Astrocyte (in vitro differentiated cells and primary cell): ENCODE measurements around the gene IP6K3. TPM values are rescaled to one million over a fixed set of nuclear protein-coding genes. Genes with fewer than 3 reads are reported as not detected.
A peak's percentile ranks its signal among the peaks of the same experiment; 100 is the strongest.

Experiments
- DNase-seq: peaks from one replicate; pipeline ENCODE4 v3.0.0-alpha.2; 2010; ENCODE audit warnings: low read depth
- FAIRE-seq: peaks from 2 replicates; lab custom pipeline; 2011; peaks lifted over from hg19 to GRCh38; lab: Jason Lieb, UNC
- H2AFZ ChIP-seq: 2 replicates; pipeline ENCODE4 v1.6.0; 2012; ENCODE audit warnings: low read depth, low read length, inconsistent platforms
- H3K27ac ChIP-seq: 2 replicates; pipeline ENCODE4 v1.5.1; 2011; ENCODE audit warnings: low read depth, low read length, inconsistent platforms
- H3K27me3 ChIP-seq: 2 replicates; pipeline ENCODE4 v1.6.0; 2011; ENCODE audit warnings: low read length, inconsistent platforms; ENCODE audit not compliant: insufficient read depth
- H3K36me3 ChIP-seq: 2 replicates; pipeline ENCODE4 v1.5.1; 2011; ENCODE audit warnings: low read length, inconsistent platforms; ENCODE audit not compliant: insufficient read depth
- H3K4me1 ChIP-seq: 2 replicates; pipeline ENCODE4 v1.5.1; 2011; ENCODE audit warnings: low read length, inconsistent platforms; ENCODE audit not compliant: insufficient read depth
- H3K4me2 ChIP-seq: 2 replicates; pipeline ENCODE4 v1.6.0; 2012; ENCODE audit warnings: low read length, inconsistent platforms
- H3K4me3 ChIP-seq: 2 replicates; pipeline ENCODE4 v1.5.1; 2011; ENCODE audit warnings: low read depth, mild to moderate bottlenecking, low read length, inconsistent platforms; ENCODE audit not compliant: insufficient read depth
- H3K79me2 ChIP-seq: 2 replicates; pipeline ENCODE4 v1.6.0; 2012; ENCODE audit warnings: mild to moderate bottlenecking, low read length, inconsistent platforms; ENCODE audit not compliant: insufficient read depth
- H3K9ac ChIP-seq: 2 replicates; pipeline ENCODE4 v1.6.0; 2012; ENCODE audit warnings: mild to moderate bottlenecking, low read length, inconsistent platforms
- H3K9me3 ChIP-seq: 2 replicates; pipeline ENCODE4 v1.5.1; 2012; ENCODE audit warnings: low read depth, mild to moderate bottlenecking, low read length, inconsistent platforms; ENCODE audit not compliant: insufficient read depth
- H4K20me1 ChIP-seq: 2 replicates; pipeline ENCODE4 v1.6.0; 2012; ENCODE audit warnings: low read length, inconsistent platforms; ENCODE audit not compliant: insufficient read depth
- H3K27ac Mint-ChIP-seq: one replicate; pipeline ENCODE4 v1.8.0; 2021; ENCODE audit warnings: mild to moderate bottlenecking, mixed read lengths; ENCODE audit not compliant: unreplicated experiment
- H3K27me3 Mint-ChIP-seq: one replicate; pipeline ENCODE4 v1.8.0; 2021; ENCODE audit warnings: low read depth, mixed read lengths; ENCODE audit not compliant: unreplicated experiment
- H3K36me3 Mint-ChIP-seq: one replicate; pipeline ENCODE4 v1.8.0; 2021; ENCODE audit warnings: low read depth, mixed read lengths; ENCODE audit not compliant: unreplicated experiment
- H3K4me1 Mint-ChIP-seq: one replicate; pipeline ENCODE4 v1.8.0; 2021; ENCODE audit warnings: low read depth, mixed read lengths; ENCODE audit not compliant: unreplicated experiment
- H3K4me3 Mint-ChIP-seq: one replicate; pipeline ENCODE4 v1.8.0; 2021; ENCODE audit warnings: mild to moderate bottlenecking, moderate library complexity, mixed read lengths; ENCODE audit not compliant: unreplicated experiment
- H3K9me3 Mint-ChIP-seq: one replicate; pipeline ENCODE4 v1.8.0; 2021; ENCODE audit warnings: mild to moderate bottlenecking, mixed read lengths; ENCODE audit not compliant: unreplicated experiment
- CTCF ChIP-seq: IDR thresholded peaks from 2 replicates; pipeline ENCODE4 v1.5.1; 2011; ENCODE audit warnings: low read depth, mild to moderate bottlenecking, inconsistent platforms, low read length, moderate library complexity; ENCODE audit not compliant: insufficient read depth
- EZH2 ChIP-seq: IDR thresholded peaks from 2 replicates; pipeline ENCODE4 v1.6.1; 2012; ENCODE audit warnings: mild to moderate bottlenecking, low read length, inconsistent platforms; ENCODE audit not compliant: insufficient read depth
- total RNA-seq: library from RNA; stranded (reverse); gene quantifications from 2 replicates; pipeline ENCODE4 v1.2.1, GENCODE V29; 2021

IP6K3 gene
- total RNA-seq, 1 donor from 2014 or later: 4.6 TPM

GRCh38 chr6:33763483-33763882, 16.8 kb upstream of the IP6K3 start:
- H4K20me1 ChIP-seq: no peaks in the 10 kb centered on the region
- no peak overlapping the region for H2AFZ ChIP-seq
- FAIRE-seq (no peak), DNase-seq (no peak)
- Mint-ChIP-seq H3K9me3 (peaks cover 7% of the 10 kb centered on the region), H3K27ac (no peak overlapping the region), H3K36me3 (peaks cover 3% of the 10 kb centered on the region), H3K27me3 (peaks cover 24% of the 10 kb centered on the region), H3K4me1 (peaks cover 3% of the 10 kb centered on the region), H3K4me3 (no peak overlapping the region)
- no peaks in the 10 kb centered on the region for H3K4me1 ChIP-seq
- H3K9ac ChIP-seq: no peak overlapping the region
- H3K79me2 ChIP-seq: no peaks in the 10 kb centered on the region
- H3K9me3 ChIP-seq: peaks cover 4% of the 10 kb centered on the region
- TF ChIP-seq CTCF: no peak
- no peak for TF ChIP-seq EZH2
- H3K36me3 ChIP-seq: no peaks in the 10 kb centered on the region
- no peak overlapping the region for H3K27ac ChIP-seq
- no peak overlapping the region for H3K4me2 ChIP-seq
- H3K27me3 ChIP-seq: no peaks in the 10 kb centered on the region
- no peak overlapping the region for H3K4me3 ChIP-seq

- TF ChIP-seq CTCF: no peak
- no peak for TF ChIP-seq EZH2
- no peaks in the 10 kb centered on the region for H3K4me1 ChIP-seq
- H3K9ac ChIP-seq: no peak overlapping the region
- no peaks in the 10 kb centered on the region for H4K20me1 ChIP-seq
- peaks cover 4% of the 10 kb centered on the region for H3K9me3 ChIP-seq
- no peak overlapping the region for H2AFZ ChIP-seq
- Mint-ChIP-seq H3K27me3 (peaks cover 24% of the 10 kb centered on the region), H3K36me3 (no peaks in the 10 kb centered on the region), H3K4me3 (no peak overlapping the region), H3K9me3 (peaks cover 7% of the 10 kb centered on the region), H3K27ac (no peak overlapping the region), H3K4me1 (peaks cover 3% of the 10 kb centered on the region)
- H3K27me3 ChIP-seq: no peaks in the 10 kb centered on the region
- FAIRE-seq (no peak), DNase-seq (no peak)
- H3K4me2 ChIP-seq: no peak overlapping the region
- no peaks in the 10 kb centered on the region for H3K79me2 ChIP-seq
- no peaks in the 10 kb centered on the region for H3K36me3 ChIP-seq
- H3K4me3 ChIP-seq: no peak overlapping the region
- no peak overlapping the region for H3K27ac ChIP-seq
These were observed 16.0 kb upstream of the IP6K3 start for GRCh38 chr6:33762713-33763112.

DNA sequence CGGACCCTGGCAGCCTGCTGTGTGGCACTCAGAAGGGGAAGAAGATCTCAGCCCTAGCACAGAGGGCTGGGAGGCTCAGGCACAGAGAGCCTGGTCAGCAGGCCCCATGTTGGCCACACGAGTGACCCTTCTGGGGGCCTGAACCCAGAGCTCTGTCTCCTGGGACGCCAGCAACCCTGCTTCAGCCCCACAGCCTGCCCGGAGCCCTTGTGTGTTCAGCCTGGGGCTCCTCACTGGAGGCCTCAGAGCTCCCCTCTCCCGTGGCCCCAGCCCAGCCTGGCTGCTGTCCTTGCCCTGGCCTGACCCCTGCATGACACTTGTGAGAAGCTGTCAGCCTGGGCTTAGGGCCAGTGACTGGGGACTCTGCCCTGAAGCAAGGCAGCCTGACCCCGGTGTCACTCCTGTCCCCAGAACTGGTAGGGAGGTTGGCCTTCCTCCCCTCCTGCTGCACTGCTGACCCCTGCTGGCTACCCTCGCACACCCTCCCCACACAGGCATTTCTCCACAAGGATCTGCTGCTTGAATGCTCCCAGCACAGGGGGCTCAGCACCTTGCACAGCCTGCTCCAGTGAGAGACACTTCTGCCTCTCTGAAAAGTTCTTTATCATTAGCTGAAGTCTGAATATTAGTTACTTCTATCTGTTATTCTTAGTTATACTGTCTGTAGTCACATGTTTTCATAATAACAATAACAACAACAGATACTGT, 15.4 kb upstream of the IP6K3 start:
- Mint-ChIP-seq H3K27ac (no peak overlapping the region), H3K27me3 (peaks cover 24% of the 10 kb centered on the region), H3K9me3 (peaks cover 7% of the 10 kb centered on the region), H3K36me3 (no peaks in the 10 kb centered on the region), H3K4me3 (no peak overlapping the region), H3K4me1 (no peaks in the 10 kb centered on the region)
- H4K20me1 ChIP-seq: no peaks in the 10 kb centered on the region
- no peak overlapping the region for H3K27ac ChIP-seq
- H3K9me3 ChIP-seq: no peaks in the 10 kb centered on the region
- no peak for DNase-seq
- no peak overlapping the region for H2AFZ ChIP-seq
- H3K4me3 ChIP-seq: no peak overlapping the region
- FAIRE-seq: no peak
- H3K36me3 ChIP-seq: no peaks in the 10 kb centered on the region
- TF ChIP-seq EZH2 (no peak), CTCF (peak; percentile 31)
- H3K4me2 ChIP-seq: no peak overlapping the region
- H3K79me2 ChIP-seq: no peaks in the 10 kb centered on the region
- H3K27me3 ChIP-seq: no peaks in the 10 kb centered on the region
- H3K9ac ChIP-seq: no peak overlapping the region
- no peaks in the 10 kb centered on the region for H3K4me1 ChIP-seq
